ENCODE measurements around the gene RPA3.

RPA3 gene

GRCh38 chr7:7620644-7621210 lies 97.7 kb downstream of the RPA3 start:
- H3K9ac ChIP-seq (ENCODE audit: low read depth, low read length) = no peak overlapping the region
- no peaks in the 10 kb centered on the region for H3K36me3 ChIP-seq (ENCODE audit: insufficient read depth, low read length)
- no peaks in the 10 kb centered on the region; the same call in 1 of the 2 replicates for H3K27me3 ChIP-seq (ENCODE audit: insufficient read depth, low read length)
- H3K4me1 ChIP-seq (ENCODE audit: insufficient read depth, low read length) = no peaks in the 10 kb centered on the region
- H3K9me3 ChIP-seq (ENCODE audit: insufficient read depth, low read depth, low read length) = 0 out of 2 replicates have a peak, but pooled peaks cover 3% of the 10 kb centered on the region
- no peak overlapping the region for H3K4me3 ChIP-seq (ENCODE audit: low read length)
- H3K27ac ChIP-seq (ENCODE audit: low read depth, low read length) = no peak overlapping the region

DNA sequence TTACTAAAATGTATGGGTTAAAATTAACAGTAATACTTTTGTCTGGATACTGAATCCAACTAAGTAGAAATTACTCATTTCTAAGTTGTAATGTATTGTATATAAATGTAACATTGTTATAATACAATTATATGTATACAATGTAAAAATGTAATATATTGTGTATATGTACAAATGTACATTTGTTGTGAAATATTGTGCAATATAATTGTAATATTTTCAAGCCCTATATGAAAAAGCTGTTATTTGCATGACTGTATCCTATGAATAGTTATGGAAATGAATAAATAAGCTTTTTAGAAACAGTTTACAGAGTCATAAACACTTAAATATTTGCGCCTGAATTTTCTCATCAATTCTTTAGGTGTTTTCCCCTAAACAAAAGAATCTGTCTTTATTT lies 98.2 kb downstream of the RPA3 start:
- Histone ChIP-seq H3K9ac (ENCODE audit: low read depth, low read length) (no peak overlapping the region), H3K9me3 (ENCODE audit: insufficient read depth, low read depth, low read length) (no peaks in the 10 kb centered on the region), H3K27ac (ENCODE audit: low read depth, low read length) (no peak overlapping the region), H3K4me1 (ENCODE audit: insufficient read depth, low read length) (no peaks in the 10 kb centered on the region), H3K4me3 (ENCODE audit: low read length) (no peak overlapping the region), H3K27me3 (ENCODE audit: insufficient read depth, low read length) (no peaks in the 10 kb centered on the region; the same call in 1 of the 2 replicates), H3K36me3 (ENCODE audit: insufficient read depth, low read length) (no peaks in the 10 kb centered on the region)
- WGBS = 100% methylated on average over 1 of the region's 1 CpG

- WGBS = 93% methylated on average over 1 of the region's 1 CpG
- Histone ChIP-seq H3K9ac (ENCODE audit: low read depth, low read length) (no peak overlapping the region), H3K4me3 (ENCODE audit: low read length) (no peak overlapping the region), H3K4me1 (ENCODE audit: insufficient read depth, low read length) (no peaks in the 10 kb centered on the region), H3K36me3 (ENCODE audit: insufficient read depth, low read length) (no peaks in the 10 kb centered on the region), H3K9me3 (ENCODE audit: insufficient read depth, low read depth, low read length) (no peaks in the 10 kb centered on the region), H3K27ac (ENCODE audit: low read depth, low read length) (no peak overlapping the region), H3K27me3 (ENCODE audit: insufficient read depth, low read length) (no peaks in the 10 kb centered on the region; the same call in 1 of the 2 replicates)
These were observed 100.0 kb downstream of the RPA3 start for GRCh38 chr7:7618410-7618809.

DNA sequence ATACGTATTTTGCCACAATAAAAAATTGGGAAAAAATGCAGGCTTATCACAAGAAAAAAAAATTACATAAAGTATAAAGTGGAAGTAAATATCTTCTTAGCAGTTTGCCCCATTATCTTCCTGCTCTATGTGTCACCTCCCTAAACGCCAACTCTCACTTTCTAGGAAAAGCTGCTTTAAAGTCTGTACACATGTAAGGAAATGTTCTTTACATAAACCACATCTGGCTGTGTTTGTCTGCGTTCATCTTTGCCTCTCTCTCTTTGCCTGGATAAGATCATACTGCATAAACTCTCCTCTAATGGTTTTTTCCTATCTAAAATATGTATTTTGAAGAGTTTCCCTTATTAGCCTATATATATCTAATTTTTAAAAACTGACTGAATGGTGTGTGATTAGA lies 100.9 kb downstream of the RPA3 start:
- no peaks in the 10 kb centered on the region for H3K9me3 ChIP-seq (ENCODE audit: insufficient read depth, low read depth, low read length)
- no peaks in the 10 kb centered on the region; the same call in 1 of the 2 replicates for H3K27me3 ChIP-seq (ENCODE audit: insufficient read depth, low read length)
- no peaks in the 10 kb centered on the region for H3K36me3 ChIP-seq (ENCODE audit: insufficient read depth, low read length)
- no peak overlapping the region for H3K27ac ChIP-seq (ENCODE audit: low read depth, low read length)
- no peak overlapping the region for H3K4me3 ChIP-seq (ENCODE audit: low read length)
- H3K4me1 ChIP-seq (ENCODE audit: insufficient read depth, low read length) = no peaks in the 10 kb centered on the region
- no peak overlapping the region for H3K9ac ChIP-seq (ENCODE audit: low read depth, low read length)
- 83% methylated on average over 2 of the region's 3 CpGs for whole genome bisulfite sequencing

DNA sequence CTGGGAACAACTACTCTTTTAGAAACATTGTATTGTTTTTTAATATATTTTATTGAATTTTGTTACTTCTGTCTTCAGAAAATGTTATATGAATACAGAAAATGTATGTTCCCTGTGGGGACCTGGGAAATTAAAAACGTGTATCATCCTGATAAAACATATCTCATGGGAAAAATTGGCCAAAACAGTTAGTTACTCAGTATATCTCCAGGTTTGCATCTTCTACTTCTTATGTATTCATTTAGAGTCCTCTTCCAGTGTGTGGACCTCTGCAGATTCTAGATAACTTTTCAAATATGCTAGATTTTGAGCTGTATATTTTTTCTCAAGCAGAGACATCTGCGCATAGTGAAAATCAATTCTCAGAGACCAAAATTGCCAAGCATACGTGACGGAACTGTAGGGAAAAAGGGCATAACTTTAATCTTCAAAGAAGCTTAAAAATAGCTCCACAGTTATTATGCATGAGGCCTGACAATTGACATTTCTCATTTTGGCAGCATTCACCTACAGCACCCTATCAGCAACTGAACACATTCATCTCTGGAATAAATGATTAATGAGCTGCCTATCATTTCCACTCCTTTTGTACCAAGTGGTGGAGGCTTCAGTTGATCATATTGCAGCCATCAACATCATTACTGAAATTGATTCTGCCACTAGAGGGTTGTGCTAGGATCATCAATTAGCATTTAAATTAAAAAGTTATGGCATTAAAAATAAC lies 104.2 kb downstream of the RPA3 start:
- no peak overlapping the region for H3K4me3 ChIP-seq (ENCODE audit: low read length)
- WGBS = 93% methylated on average over 4 of the region's 4 CpGs
- no peaks in the 10 kb centered on the region; the same call in 1 of the 2 replicates for H3K27me3 ChIP-seq (ENCODE audit: insufficient read depth, low read length)
- H3K27ac ChIP-seq (ENCODE audit: low read depth, low read length) = no peak overlapping the region
- H3K9me3 ChIP-seq (ENCODE audit: insufficient read depth, low read depth, low read length) = no peaks in the 10 kb centered on the region
- H3K36me3 ChIP-seq (ENCODE audit: insufficient read depth, low read length) = peaks cover 2% of the 10 kb centered on the region; the same call in 1 of the 2 replicates
- no peaks in the 10 kb centered on the region for H3K4me1 ChIP-seq (ENCODE audit: insufficient read depth, low read length)
- H3K9ac ChIP-seq (ENCODE audit: low read depth, low read length) = no peak overlapping the region

GRCh38 chr7:7613210-7613609 lies 105.2 kb downstream of the RPA3 start:
- no CpG with 5 or more reads among the region's 1 CpG for WGBS
- no peaks in the 10 kb centered on the region for H3K4me1 ChIP-seq (ENCODE audit: insufficient read depth, low read length)

GRCh38 chr7:7612519-7612918 lies 105.9 kb downstream of the RPA3 start:
- Histone ChIP-seq H3K4me1 (ENCODE audit: insufficient read depth, low read length) (no peaks in the 10 kb centered on the region), H3K9ac (ENCODE audit: low read depth, low read length) (no peak overlapping the region), H3K9me3 (ENCODE audit: insufficient read depth, low read depth, low read length) (no peaks in the 10 kb centered on the region), H3K36me3 (ENCODE audit: insufficient read depth, low read length) (peaks cover 18% of the 10 kb centered on the region), H3K27ac (ENCODE audit: low read depth, low read length) (no peak overlapping the region), H3K4me3 (ENCODE audit: low read length) (no peak overlapping the region), H3K27me3 (ENCODE audit: insufficient read depth, low read length) (no peaks in the 10 kb centered on the region)
- 60% methylated on average over 1 of the region's 1 CpG for WGBS

More at GRCh38 chr7:7613210-7613609, 105.2 kb downstream of the RPA3 start:
- Histone ChIP-seq H3K27me3 (ENCODE audit: insufficient read depth, low read length) (no peaks in the 10 kb centered on the region), H3K4me3 (ENCODE audit: low read length) (no peak overlapping the region), H3K9me3 (ENCODE audit: insufficient read depth, low read depth, low read length) (no peaks in the 10 kb centered on the region), H3K36me3 (ENCODE audit: insufficient read depth, low read length) (peaks cover 12% of the 10 kb centered on the region), H3K27ac (ENCODE audit: low read depth, low read length) (no peak overlapping the region), H3K9ac (ENCODE audit: low read depth, low read length) (no peak overlapping the region)

- Histone ChIP-seq H3K9ac (ENCODE audit: low read depth, low read length) (no peak overlapping the region), H3K27ac (ENCODE audit: low read depth, low read length) (no peak overlapping the region)
- WGBS = 100% methylated on average over 2 of the region's 2 CpGs
These were observed 109.1 kb downstream of the RPA3 start for GRCh38 chr7:7609330-7609729.

DNA sequence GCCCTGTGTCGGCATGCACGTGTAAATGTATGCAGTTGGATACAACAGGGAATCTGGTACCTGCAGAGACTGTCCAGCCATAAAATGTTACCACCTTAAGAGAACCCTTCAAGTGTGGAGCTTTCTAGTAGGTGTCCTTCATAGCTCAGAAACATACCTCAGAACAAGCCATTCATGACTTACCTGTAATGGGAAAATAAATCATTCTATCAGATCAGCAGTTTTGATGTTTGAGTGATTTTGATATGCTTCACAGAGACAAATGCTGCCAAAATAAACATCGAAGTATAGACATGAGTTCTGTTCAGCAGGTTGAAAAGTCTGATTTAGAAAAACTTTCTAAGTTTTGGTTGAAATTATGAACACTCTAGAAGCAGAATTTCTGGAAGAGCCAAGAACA lies 111.4 kb downstream of the RPA3 start:
- H3K4me3 ChIP-seq (ENCODE audit: low read length) = no peak overlapping the region
- no peaks in the 10 kb centered on the region for H3K27me3 ChIP-seq (ENCODE audit: insufficient read depth, low read length)
- no peak overlapping the region for H3K27ac ChIP-seq (ENCODE audit: low read depth, low read length)
- no peak overlapping the region for H3K9ac ChIP-seq (ENCODE audit: low read depth, low read length)
- H3K9me3 ChIP-seq (ENCODE audit: insufficient read depth, low read depth, low read length) = no peaks in the 10 kb centered on the region
- H3K36me3 ChIP-seq (ENCODE audit: insufficient read depth, low read length) = peaks cover 36% of the 10 kb centered on the region
- 79% methylated on average over 3 of the region's 3 CpGs for WGBS
- no peaks in the 10 kb centered on the region for H3K4me1 ChIP-seq (ENCODE audit: insufficient read depth, low read length)

More at GRCh38 chr7:7609330-7609729, 109.1 kb downstream of the RPA3 start:
- H3K36me3 ChIP-seq (ENCODE audit: insufficient read depth, low read length) = peaks cover 36% of the 10 kb centered on the region
- H3K9me3 ChIP-seq (ENCODE audit: insufficient read depth, low read depth, low read length) = no peaks in the 10 kb centered on the region
- no peaks in the 10 kb centered on the region for H3K4me1 ChIP-seq (ENCODE audit: insufficient read depth, low read length)
- no peak overlapping the region for H3K4me3 ChIP-seq (ENCODE audit: low read length)
- H3K27me3 ChIP-seq (ENCODE audit: insufficient read depth, low read length) = no peaks in the 10 kb centered on the region

GRCh38 chr7:7596176-7596575 lies 122.2 kb downstream of the RPA3 start:
- no peaks in the 10 kb centered on the region for H3K4me1 ChIP-seq (ENCODE audit: insufficient read depth, low read length)
- H3K9me3 ChIP-seq (ENCODE audit: insufficient read depth, low read depth, low read length) = peaks cover 11% of the 10 kb centered on the region
- no peaks in the 10 kb centered on the region for H3K27me3 ChIP-seq (ENCODE audit: insufficient read depth, low read length)
- no peak overlapping the region for H3K4me3 ChIP-seq (ENCODE audit: low read length)
- H3K36me3 ChIP-seq (ENCODE audit: insufficient read depth, low read length) = peaks cover 82% of the 10 kb centered on the region
- 98% methylated on average over 4 of the region's 5 CpGs for WGBS
- H3K9ac ChIP-seq (ENCODE audit: low read depth, low read length) = no peak overlapping the region
- H3K27ac ChIP-seq (ENCODE audit: low read depth, low read length) = no peak overlapping the region

GRCh38 chr7:7595451-7595850 lies 123.0 kb downstream of the RPA3 start:
- Histone ChIP-seq H3K9me3 (ENCODE audit: insufficient read depth, low read depth, low read length) (peaks cover 11% of the 10 kb centered on the region), H3K27me3 (ENCODE audit: insufficient read depth, low read length) (no peaks in the 10 kb centered on the region), H3K36me3 (ENCODE audit: insufficient read depth, low read length) (peaks cover 88% of the 10 kb centered on the region), H3K4me3 (ENCODE audit: low read length) (no peak overlapping the region), H3K4me1 (ENCODE audit: insufficient read depth, low read length) (no peaks in the 10 kb centered on the region), H3K9ac (ENCODE audit: low read depth, low read length) (no peak overlapping the region), H3K27ac (ENCODE audit: low read depth, low read length) (no peak overlapping the region)
- no CpG with 5 or more reads among the region's 1 CpG for WGBS
